Measurements from ENCODE around the gene LRRC17. TPM values are rescaled to one million over a fixed set of nuclear protein-coding genes. Genes with fewer than 3 reads are reported as not detected.
"Not testable (repeated sequence)": the region's sequence is repeated elsewhere in the genome, so short reads cannot be mapped to it uniquely, and the experiment has no call there.

The LRRC17 gene
- total and polyA plus RNA-seq, 2 donors (not counting 1 experiment from before 2014, with no cell fraction given), result 0.86 to 1.4 TPM

DNA sequence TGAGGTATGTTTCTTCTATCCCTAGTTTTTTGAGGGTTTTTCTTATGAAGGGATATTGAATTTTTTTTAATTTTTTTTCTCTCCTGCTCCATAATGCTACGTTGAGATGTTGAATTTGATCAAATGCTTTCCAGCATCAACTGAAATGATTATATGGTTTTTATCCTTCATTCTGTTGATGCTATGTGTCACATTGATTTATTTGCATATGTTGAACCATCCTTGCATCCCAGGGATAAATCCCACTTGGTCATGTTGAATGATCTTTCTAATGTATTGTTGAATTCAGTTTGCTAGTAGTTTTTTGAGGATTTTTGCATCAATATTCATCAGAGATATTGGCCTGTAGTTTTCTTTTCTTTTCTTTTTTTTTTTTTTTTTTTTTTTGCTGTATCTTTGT, 9.2 kb upstream of the LRRC17 start:
- ATAC-seq (ENCODE audit: low read depth); POLR2A ChIA-PET; H3K9me3 ChIP-seq (ENCODE audit: control extremely low read depth in 1 of 3, control insufficient read depth in 2 of 3, insufficient read depth in 1 of 3, low read length in 2 of 3): not testable (repeated sequence)

GRCh38 chr7:102908676-102909075, 4.1 kb upstream of the LRRC17 start:
- H3K27ac Mint-ChIP-seq, result no peak overlapping the region
- CTCF ChIA-PET, result no interaction called here

More for the DNA sequence above, 9.2 kb upstream of the LRRC17 start:
- H3K4me3 Mint-ChIP-seq; H3K27me3 ChIP-seq (replicated peaks in 1 of 4; ENCODE audit: control extremely low read depth in 1 of 4, control insufficient read depth in 3 of 4, insufficient read depth in 4 of 4, low read length in 3 of 4); H2AFZ ChIP-seq (ENCODE audit: insufficient read depth, low read depth, low read length, poor library complexity, severe bottlenecking); H3K9ac ChIP-seq (ENCODE audit: low read length); CTCF ChIA-PET; H3K4me1 ChIP-seq (ENCODE audit: control insufficient read depth in 2 of 2, insufficient read depth in 2 of 2, low read length in 2 of 2); H3K27ac Mint-ChIP-seq; H4K20me1 ChIP-seq (ENCODE audit: control insufficient read depth, insufficient read depth, low read length, poor library complexity, severe bottlenecking); H3K27ac ChIP-seq (ENCODE audit: low read length in 2 of 2); H3K36me3 ChIP-seq (replicated peaks in 1 of 2; ENCODE audit: control extremely low read depth in 1 of 2, control insufficient read depth in 1 of 2, extremely low read depth in 1 of 2, insufficient read depth in 2 of 2, low read length in 1 of 2); DNase-seq; H3K4me2 ChIP-seq (replicated peaks; ENCODE audit: low read depth, low read length, poor library complexity, severe bottlenecking); H3K27me3 Mint-ChIP-seq; H3K4me3 ChIP-seq (ENCODE audit: control extremely low read depth in 1 of 5, extremely low read depth in 1 of 5, insufficient read depth in 1 of 5, low read depth in 2 of 5, low read length in 4 of 5); intact Hi-C loops (cut with micrococcal nuclease); H3K9me3 Mint-ChIP-seq (ENCODE audit: insufficient read depth); H3K4me1 Mint-ChIP-seq; H3K79me2 ChIP-seq (ENCODE audit: control insufficient read depth, insufficient read depth, low read length): not testable (repeated sequence)
- no CpG with 5 or more reads among the region's 1 CpG for WGBS (ENCODE audit: insufficient coverage)

More at GRCh38 chr7:102908676-102909075, 4.1 kb upstream of the LRRC17 start:
- H3K4me1 Mint-ChIP-seq, result peaks cover 3% of the 10 kb centered on the region
- no peak for DNase-seq
- H3K9ac ChIP-seq (ENCODE audit: low read length), result no peak overlapping the region
- intact Hi-C loops (cut with micrococcal nuclease), result no loop called here
- no peaks in the 10 kb centered on the region for H3K4me1 ChIP-seq (ENCODE audit: control insufficient read depth in 2 of 2, insufficient read depth in 2 of 2, low read length in 2 of 2)
- no peak overlapping the region for H3K4me3 Mint-ChIP-seq
- TF ChIP-seq CTCF (IDR thresholded peaks at IDR 0.05) (no peak), EZH2 (IDR thresholded peaks at IDR 0.05; ENCODE audit: borderline replicate concordance, insufficient read depth, low read depth, low read length, poor library complexity, severe bottlenecking) (no peak)
- H3K4me2 ChIP-seq (replicated peaks; ENCODE audit: low read depth, low read length, poor library complexity, severe bottlenecking), result no peak overlapping the region
- no peaks in the 10 kb centered on the region for H3K36me3 ChIP-seq (replicated peaks in 1 of 2; ENCODE audit: control extremely low read depth in 1 of 2, control insufficient read depth in 1 of 2, extremely low read depth in 1 of 2, insufficient read depth in 2 of 2, low read length in 1 of 2)
- POLR2A ChIA-PET, result no interaction called here
- no peaks in the 10 kb centered on the region for H3K27me3 Mint-ChIP-seq
- peaks cover 0 to 3% (median 0%) of the 10 kb centered on the region in 4 experiments for H3K27me3 ChIP-seq (replicated peaks in 1 of 4; ENCODE audit: control extremely low read depth in 1 of 4, control insufficient read depth in 3 of 4, insufficient read depth in 4 of 4, low read length in 3 of 4)
- no peak for ATAC-seq (ENCODE audit: low read depth)
- no peaks in the 10 kb centered on the region for H4K20me1 ChIP-seq (ENCODE audit: control insufficient read depth, insufficient read depth, low read length, poor library complexity, severe bottlenecking)
- peaks cover 6% of the 10 kb centered on the region for H3K9me3 Mint-ChIP-seq (ENCODE audit: insufficient read depth)
- no peaks in the 10 kb centered on the region for H3K79me2 ChIP-seq (ENCODE audit: control insufficient read depth, insufficient read depth, low read length)
- no peak overlapping the region for H3K27ac ChIP-seq (ENCODE audit: low read length in 2 of 2)
- peaks cover 0 to 11% (median 3%) of the 10 kb centered on the region in 3 donors for H3K9me3 ChIP-seq (ENCODE audit: control extremely low read depth in 1 of 3, control insufficient read depth in 2 of 3, insufficient read depth in 1 of 3, low read length in 2 of 3)
- no peak overlapping the region for H2AFZ ChIP-seq (ENCODE audit: insufficient read depth, low read depth, low read length, poor library complexity, severe bottlenecking)
- no peak overlapping the region for H3K4me3 ChIP-seq (ENCODE audit: control extremely low read depth in 1 of 5, extremely low read depth in 1 of 5, insufficient read depth in 1 of 5, low read depth in 2 of 5, low read length in 4 of 5)
